NCI-H1694 (cell line): Measurements from ENCODE around the gene IMPA2.
"Not testable (repeated sequence)": the region's sequence is repeated elsewhere in the genome, so short reads cannot be mapped to it uniquely, and the experiment has no call there.

Experiments
- DNase-seq: peaks from one replicate; lab custom pipeline; 2025; lab: John Stamatoyannopoulos, UW

Gene IMPA2

DNA sequence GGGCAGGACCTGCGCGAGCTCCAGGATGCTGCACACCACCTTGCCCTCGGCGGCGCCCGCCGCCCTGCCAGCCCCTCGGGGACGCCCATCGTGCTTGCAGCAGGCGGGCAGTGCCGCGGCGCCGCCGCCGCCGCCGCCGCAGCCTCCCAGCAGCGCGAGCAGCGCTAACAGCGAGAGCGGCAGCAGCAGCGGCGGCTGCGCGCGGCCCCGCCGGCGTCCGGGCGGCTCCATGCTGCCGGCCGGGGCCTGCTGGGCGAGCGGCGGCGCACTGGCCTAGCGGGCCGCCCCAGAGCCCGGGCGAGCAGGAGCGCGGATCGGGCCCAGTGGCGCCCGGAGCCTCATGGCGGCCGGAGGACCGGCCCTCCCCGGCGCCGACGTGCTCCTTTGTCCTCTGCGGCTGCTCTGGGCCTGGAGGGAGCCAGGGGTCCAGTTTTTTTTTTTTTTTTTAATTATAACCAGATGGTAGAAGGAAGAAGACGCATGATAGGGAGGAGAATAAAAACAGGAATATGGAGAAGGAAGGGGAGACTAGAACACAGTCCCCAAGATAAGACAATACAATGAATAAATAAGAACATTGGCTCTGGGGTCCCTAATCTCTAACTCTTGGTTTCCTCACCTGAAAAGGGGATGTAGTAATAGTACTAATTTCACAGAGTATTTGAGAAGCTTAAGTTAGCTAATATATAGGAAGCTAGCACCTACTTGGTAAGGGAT is 95.3 kb downstream of the IMPA2 start:
- no peak for DNase-seq

DNA sequence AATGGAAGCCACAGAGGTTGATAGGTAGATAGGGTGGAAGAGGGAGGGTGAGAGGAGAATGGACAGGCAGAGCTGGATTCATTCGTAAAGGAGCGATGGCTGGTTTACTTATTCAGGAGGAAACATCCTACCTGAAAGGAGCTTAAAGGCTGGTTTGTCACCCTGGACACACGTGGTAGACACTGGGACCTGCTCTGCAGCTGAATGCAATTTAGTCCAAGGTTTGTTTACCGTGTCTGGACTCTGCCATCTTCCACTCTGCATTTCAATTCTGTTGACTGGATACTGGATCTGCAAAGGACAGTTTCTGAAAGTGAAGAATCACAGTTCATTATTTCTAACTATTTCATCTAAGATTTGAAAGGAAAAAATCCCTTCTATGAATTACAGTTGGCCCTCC is 96.7 kb downstream of the IMPA2 start:
- DNase-seq: not testable (repeated sequence)

DNA sequence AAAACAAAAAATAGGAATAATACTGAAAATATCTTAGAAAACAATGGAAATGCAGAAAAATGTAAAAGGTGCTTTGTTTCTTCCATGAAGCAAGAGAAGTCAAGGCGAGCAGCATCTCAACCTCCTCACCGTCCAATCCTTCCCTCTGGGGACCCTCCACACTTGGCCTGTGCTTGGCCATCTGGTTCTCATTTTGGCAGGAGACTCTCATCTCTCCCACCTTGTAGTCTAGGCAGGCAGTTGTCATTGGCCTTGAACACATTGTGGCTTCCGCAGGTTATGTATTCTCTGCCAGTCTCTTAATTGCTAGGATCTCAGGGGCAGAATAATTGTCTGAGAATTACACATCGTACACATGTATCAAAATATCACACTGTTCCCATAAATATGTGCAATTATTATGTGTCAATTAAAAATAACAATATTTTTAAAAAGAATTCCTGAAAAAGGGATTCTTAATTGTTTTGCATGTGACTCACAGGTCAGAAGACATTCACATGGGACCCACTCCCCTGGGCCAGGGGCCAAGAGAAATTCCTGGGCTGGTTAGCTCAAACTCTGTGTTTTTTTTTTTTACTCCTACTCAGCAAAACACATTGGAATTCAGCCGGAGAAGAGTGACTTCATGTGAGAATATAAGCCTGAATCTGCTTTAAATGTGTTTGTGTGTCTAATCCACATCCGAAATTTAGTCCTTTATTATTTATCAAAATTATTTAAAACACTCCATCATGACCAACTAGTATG is 98.4 kb downstream of the IMPA2 start:
- DNase-seq: no peak
